Activated CD8-positive, alpha-beta memory T cell treated with anti-CD3 and anti-CD28 coated beads for 24 hours (primary cell): ENCODE data around the gene MADCAM1.

Experiments used
- DNase-seq: peaks from one replicate; pipeline ENCODE4 v3.0.0-alpha.2; 2020

Gene MADCAM1

DNA sequence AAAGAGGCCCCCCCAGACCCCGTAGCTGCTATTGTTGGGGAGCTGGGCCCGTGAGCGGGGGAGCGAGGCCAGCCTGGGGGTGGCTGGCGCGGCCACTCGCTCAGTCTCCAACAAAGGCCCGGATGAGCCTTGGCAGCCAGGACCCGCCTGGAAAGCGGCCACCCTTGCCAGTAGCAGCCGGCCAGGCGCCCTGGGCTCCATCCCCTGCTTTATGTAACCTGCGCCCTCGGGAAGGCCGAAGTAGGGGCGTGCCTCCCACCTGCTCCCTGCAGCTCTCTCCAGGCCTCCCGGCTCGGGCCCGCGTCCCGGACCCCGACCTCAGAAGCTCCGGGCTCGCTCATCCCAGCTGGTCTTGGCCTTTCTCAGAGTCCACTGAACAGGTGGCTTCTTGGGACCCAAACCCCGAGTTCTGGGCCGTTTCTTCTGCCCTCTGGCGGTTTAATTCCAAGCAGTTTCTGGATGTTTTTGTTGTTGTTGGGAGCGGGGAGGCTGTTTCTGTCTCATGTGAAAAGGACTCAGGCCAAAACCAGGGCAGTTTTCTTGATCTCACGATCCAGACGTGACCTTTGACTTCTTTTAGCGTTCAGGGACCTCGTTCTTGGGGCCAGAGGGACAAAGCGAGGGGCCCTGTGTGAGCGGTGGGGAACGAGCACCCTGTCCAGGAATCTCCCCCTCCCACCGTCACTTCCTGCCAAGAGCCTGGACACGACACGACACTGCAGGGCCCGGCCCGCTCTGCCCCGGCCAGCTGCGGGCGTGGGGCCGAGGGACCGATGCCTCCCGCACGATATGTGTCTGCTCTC, 36.5 kb downstream of the MADCAM1 start:
- no peak for DNase-seq

DNA sequence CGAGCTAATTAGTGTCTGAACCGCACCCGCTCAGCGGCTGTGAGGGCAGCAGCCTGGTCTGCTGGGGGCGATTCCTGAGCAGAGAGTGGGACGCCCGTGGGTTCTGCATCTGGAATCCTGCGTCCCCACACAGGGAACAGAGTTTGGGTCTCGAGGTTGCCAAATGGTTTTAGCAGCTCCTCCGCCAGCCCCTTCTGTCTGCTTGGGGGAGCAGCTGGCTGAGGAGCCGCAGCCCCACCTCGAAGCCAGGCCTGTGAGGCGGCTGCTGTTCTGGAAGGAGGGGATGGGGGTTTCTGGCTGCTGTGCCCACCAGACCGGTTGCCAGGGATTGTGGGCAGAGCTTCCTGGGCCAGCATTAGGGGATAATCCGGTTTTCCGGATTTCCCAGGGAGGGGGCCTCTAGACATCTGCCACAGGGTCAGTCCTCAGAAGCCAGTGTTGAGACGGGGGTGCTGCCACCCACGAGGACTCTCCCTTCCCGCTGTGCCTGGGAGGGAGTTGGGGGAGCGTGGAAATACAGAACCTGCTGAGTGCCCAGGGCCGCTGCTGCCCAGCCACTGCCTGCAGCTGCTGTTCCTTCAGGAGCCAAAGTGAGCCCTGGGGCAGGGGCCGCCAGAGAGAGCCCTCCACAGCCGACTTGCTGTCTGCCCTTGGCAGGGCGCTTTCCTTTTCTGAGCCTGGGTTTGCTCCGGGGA, 37.2 kb downstream of the MADCAM1 start:
- DNase-seq = no peak

DNA sequence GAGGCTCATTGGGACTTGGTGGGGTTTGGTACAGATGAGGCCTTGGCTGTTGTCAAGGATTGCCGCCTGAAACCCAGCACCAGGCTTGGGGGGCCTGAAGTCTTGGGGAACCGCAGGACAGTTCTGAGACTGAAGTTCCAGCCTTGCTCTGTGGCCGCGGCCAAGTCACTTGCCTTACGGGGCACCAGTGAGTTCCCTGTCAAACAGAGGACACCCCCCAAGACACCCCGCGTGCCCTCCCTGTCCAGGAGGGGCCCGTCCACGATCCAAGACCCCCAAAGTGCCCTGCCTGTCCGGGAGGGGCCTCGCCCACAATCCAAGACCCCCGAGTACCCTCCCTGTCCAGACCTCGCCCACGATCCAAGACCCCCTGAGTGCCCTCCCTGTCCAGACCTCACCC, 37.8 kb downstream of the MADCAM1 start:
- no peak for DNase-seq

DNA sequence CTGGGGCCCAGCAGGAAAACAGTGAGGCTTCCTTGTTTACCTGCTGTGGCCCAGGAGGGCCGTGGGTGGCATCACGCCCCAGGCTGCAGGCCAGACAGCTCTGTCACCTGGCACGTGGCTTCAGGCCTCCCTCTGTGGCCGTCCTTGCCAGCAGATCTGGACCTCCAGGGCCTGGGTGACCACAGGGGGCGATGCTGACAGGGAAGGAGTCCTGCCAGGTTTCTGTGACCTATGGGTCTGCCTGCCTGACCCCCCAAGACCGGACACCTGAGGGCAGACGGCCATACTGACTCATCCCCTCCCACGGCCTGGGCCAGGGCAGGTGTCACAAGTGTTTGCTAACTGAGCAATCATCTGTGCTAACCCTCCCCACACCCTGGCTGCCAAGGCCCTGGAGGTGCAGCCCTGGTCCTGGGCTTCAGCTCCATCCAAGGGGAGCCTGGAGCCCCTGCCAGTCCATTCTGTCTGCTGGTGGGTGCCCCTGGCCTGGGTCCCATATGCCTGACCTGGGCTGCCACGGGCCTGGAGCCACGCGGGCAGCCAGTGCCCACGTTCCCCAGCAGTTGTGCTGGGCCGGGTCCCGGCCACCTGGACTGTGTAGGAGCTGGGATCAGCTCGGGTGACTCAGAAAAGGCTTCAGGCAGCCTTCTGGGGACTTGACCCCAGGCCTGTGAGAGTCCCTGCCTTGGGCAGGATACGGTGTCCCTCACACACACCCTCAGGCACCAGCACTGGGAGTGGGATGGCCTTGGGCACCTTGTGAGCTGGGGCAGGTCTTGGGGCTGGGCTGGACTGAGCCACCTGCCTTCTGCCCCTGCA, 38.9 kb downstream of the MADCAM1 start:
- no peak for DNase-seq

DNA sequence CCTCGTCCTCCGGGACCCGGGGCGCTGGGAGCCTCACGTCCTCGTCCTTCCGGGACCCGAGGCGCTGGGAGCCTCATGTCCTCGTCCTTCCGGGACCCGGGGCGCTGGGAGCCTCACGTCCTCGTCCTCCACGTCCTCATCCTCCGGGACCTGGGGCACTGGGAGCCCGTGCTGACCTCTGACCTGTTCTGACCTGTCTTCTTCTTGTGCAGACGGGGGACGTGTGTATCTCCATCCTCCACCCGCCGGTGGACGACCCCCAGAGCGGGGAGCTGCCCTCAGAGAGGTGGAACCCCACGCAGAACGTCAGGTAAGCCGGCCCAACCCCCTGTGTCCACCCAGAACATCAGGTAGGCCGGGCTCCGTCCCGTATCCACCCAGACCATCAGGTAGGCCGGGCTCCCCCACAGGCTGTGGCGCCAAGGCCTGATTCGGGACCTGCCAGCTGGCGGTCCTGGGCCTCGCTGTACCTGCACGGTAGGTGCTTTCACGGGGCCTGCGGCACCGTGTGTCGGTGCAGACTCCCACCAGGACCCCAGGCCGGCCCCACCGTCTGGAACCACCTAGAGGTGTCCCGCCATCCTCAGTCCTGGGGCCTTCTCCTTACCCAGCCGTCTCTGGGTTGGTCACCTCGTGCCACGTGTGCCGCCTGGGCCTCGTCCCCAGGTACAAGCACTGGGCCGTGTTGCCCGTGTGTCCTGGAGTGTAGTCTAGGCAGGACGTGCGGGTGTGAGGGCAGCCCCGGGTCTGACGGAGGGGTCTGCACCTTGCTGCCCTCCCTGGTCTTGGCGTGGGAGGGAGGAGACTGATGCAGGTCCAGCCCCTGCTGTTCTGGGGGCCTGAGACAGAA, 40.0 kb downstream of the MADCAM1 start:
- no peak for DNase-seq

DNA sequence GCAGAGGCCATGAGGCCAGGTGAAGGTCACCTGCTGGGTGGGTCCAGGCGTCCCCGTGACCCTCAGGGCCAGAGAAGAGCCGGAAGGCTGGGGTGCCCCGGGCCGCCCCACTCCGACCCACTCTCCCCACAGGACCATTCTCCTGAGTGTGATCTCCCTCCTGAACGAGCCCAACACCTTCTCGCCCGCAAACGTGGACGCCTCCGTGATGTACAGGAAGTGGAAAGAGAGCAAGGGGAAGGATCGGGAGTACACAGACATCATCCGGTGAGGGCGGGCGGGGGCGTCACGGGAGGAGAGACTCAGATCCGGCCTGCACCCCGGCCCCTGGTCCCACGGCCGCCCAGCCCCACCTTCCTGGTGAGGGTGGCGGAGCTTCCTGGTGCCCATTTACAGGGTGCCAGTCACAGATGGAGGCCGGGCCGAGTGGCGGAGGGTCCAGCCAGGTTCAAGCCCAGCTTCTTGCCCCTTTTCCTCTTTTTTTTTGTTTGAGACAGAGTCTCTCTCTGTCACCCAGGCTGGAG, 40.7 kb downstream of the MADCAM1 start:
- no peak for DNase-seq

DNA sequence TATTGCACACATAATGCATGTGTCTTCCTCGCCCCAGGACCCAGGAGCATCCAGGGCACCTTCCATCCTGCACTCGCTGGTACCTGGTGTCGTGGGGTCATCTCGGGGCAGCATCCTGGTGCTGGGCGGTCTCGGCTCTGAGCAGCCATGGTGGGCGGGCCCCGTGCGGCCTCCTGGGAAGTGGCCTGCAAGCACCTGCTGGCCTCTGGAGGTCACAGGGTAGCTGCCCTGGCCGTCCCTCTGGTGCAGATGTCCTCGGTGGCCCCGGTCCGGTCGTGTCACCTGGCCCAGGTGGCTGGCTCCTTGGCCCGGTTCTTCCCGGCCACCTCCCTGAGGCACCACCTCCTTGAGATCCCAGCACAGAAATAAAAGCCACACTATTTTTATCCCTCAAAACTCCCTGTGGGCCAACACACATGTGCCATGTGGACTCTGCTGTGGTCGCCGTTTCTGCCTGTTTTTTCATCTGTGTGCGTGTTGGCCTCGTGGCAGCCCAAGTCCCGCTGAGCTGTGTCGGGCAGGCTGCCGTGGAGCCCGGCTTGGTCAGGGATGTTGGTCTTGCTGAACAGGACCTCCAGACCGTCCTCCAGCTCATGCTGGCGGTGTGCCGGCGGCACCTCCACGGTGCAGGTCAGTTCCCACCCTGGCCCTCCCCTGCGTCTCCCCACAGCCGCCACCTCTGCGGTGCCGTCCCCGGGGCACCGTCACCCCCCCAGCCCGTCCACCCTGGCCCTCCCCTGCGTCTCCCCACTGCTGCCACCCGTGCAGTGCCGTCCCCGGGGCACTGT, 42.5 kb downstream of the MADCAM1 start:
- DNase-seq = no peak

DNA sequence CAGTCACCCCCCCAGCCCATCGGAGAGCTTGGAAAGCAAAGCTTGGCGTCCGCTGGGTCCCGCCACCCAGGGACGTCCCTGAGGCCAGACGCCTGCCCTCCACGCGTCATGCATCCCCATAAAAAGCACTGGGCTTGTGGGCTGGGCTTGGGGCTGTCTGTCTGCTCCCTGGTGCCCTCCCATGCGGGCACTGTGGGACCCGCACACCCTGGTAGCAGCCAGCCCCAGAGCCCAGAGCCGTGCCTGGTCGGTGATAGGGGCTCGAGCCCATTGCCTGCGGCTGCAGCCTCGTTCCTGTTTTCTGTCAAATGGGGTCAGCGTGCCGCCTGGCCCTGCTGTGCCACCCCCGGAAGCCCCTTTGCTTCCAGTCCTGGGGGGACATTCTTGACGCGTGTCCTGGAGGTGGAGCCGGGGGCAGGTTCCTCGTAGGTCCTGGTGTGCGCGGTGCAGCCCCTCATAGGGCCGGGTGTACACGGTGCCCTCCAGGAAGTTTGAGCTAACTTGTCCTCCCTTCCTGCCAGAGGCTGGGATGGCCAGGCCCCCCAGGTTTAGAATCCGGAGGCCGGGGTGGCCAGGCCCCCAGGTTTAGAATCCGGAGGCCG, 43.2 kb downstream of the MADCAM1 start:
- no peak for DNase-seq

DNA sequence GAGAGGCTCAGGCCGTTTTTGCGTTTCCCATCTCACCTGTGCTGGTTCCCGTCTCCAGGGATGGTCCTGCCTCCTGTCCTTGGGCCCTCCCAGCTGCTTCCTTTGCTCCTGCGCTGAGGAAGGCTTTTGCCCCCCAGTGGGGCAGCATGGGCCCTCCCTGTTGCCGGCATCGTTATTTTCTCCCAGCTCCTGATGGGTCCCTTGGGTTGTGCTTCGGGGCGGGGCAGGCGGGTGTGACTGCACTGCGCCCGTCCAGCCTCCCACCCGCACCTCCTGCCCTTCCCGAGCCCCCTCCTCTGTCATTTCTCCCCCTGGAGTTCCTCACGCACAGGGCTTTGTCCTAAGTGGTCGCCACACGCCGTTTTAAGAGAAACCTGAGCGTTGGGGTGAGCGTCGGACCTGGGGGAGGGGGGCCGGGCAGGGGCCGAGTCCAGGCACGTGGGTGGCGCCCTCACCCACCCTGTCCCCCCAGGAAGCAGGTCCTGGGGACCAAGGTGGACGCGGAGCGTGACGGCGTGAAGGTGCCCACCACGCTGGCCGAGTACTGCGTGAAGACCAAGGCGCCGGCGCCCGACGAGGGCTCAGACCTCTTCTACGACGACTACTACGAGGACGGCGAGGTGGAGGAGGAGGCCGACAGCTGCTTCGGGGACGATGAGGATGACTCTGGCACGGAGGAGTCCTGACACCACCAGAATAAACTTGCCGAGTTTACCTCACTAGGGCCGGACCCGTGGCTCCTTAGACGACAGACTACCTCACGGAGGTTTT, 44.8 kb downstream of the MADCAM1 start:
- DNase-seq = no peak

DNA sequence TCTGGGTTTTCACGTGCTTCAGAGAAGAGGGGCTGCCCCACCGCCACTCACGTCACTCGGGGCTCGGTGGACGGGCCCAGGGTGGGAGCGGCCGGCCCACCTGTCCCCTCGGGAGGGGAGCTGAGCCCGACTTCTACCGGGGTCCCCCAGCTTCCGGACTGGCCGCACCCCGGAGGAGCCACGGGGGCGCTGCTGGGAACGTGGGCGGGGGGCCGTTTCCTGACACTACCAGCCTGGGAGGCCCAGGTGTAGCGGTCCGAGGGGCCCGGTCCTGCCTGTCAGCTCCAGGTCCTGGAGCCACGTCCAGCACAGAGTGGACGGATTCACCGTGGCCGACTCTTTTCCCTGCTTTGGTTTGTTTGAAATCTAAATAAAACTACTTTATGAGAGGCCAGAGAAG, 45.4 kb downstream of the MADCAM1 start:
- no peak for DNase-seq

DNA sequence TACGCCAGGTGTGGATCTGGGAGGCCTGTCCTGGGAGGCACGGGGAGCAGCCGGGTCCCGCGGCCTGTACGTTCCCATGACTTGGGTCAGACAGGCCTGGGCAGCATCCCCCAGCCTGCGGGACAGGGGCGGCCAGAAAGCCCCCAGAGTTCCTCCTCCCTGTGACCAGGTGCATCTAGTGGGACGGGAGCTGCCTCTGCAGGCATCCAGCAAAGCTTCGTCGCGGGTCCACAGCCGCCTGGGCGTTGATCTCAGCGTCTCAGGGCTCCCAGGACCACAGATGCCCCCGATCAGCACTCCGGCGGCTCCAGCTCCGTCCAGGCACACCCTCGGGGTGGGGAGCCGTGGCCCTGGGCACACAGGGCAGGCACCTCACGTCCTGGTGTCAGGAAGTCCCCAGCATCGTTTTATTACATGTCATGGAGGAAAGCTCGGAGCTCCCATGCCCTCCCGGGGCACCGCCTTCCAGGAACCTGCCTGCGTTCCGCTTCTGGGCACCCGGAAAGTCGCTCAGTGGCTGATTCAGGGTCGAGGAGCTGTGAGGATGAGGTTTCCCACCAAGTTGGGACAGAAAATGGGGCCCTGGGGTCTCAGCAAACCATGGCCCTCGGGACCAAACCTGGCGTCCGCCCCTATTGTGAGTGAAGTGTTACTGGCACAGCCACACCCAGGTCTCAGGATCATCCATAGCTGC, 46.0 kb downstream of the MADCAM1 start:
- DNase-seq = no peak

DNA sequence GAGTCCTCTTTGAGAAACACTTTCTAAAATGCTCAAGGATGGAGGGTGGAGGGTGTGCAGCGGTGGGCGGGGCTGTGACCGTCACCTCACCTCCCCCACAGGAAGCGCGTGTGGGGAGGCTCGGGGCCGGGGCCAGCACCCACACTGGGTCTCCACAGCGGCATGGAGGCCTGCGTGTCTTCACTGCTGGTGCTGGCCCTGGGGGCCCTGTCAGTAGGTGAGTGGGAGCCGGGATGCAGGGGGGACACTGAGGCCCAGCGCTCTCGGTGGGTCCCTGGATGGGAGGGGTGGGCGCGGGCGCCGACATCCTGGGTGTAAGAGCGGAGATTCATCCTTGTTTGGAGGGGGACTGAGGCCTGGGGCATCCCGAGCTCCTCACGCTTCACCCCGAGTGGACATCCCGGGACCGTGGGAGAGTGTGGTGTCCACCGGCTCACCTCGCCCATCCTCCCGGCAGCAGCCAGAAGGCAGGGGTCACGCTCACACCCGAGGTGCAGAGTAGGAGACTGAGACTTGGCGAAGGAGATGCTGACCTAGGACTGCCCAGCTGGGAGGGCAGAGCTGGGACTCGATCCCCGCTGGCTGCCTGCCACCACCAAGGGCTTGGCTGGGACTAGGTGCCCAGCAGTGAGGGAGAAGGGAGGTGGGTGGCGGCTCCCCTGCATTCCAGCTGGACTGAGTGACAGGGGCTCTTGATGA, 47.8 kb downstream of the MADCAM1 start, which contains the start of gene GZMM:
TSS of gene GZMM (plus strand) at position 144 of the 699 bp plus-strand sequence. CDS start at position 163, 19 bp downstream.
- DNase-seq = peak; percentile 88

DNA sequence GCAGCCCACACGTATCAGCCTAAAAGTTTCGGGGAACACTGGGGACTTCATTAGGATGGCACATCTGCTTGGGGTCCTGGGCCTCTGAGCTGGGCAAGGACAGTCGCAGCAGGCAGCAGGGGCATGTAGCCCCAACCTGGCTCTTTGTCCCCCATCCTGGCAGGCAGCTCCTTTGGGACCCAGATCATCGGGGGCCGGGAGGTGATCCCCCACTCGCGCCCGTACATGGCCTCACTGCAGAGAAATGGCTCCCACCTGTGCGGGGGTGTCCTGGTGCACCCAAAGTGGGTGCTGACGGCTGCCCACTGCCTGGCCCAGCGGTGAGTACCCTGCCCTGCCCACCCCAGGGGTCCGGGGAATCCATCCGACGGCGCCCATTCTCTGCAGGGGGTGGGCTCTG, 50.8 kb downstream of the MADCAM1 start:
- DNase-seq = no peak

DNA sequence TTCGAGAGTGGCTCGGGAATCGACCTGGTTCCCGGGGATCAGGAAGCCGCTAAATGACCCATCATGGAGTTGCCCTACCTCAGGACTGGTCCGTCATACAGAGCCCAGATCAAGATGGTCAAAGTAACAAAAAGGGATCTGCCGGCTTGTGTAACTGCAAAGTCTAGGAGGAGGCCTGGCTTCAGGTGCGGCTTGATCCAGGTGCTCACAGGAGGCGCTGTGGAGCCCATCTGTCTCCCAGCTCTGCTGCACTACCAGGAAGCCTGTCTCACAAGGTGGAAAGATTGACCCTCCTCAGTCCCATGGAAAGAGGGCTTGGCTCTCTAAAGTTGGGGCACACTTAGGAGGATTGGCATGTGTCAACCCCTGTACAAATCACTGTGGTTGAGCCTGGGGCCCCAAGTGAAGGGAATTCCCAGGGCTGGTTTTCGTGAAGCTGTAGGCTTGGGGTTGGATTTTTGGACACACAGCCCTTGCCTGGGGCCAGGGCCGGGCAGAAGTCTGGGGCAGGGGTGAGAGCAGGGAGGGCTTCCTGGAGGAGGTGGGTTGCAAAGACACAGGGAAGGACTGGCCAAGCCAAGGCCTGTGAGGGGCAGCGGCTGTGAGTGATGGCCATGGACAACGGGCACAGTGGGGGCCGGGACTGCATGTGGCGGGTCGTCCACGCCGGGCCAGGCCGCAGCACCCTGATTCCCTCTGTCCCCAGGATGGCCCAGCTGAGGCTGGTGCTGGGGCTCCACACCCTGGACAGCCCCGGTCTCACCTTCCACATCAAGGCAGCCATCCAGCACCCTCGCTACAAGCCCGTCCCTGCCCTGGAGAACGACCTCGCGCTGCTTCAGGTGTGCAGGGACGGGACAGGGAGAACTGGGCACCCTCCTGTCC, 51.8 kb downstream of the MADCAM1 start:
- no peak for DNase-seq

DNA sequence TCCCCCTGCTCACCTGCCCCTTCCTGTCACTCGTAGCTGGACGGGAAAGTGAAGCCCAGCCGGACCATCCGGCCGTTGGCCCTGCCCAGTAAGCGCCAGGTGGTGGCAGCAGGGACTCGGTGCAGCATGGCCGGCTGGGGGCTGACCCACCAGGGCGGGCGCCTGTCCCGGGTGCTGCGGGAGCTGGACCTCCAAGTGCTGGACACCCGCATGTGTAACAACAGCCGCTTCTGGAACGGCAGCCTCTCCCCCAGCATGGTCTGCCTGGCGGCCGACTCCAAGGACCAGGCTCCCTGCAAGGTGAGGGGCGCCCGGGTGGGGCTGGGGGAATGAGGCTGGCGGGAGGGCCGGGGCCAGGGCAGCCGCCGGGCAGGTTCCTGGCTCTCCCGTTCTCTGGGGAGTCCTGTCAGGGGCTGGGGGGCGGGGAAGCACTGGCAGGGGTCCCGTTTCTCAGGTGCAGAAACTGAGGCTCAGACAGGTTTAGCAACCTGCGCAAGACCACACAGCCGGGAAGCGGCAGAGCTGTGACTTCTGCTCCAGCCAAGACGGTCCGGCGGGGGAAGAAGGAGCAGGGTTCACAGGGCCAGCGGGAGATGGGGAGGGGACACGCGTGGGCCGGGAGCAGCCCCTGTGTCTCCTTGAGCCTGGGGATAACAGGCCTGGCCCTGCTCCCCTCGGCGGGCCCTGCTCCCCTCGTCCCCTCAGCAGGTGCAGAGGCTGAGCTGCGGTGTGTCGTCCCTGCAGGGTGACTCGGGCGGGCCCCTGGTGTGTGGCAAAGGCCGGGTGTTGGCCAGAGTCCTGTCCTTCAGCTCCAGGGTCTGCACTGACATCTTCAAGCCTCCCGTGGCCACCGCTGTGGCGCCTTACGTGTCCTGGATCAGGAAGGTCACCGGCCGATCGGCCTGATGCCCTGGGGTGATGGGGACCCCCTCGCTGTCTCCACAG, 52.9 kb downstream of the MADCAM1 start:
- DNase-seq = no peak

DNA sequence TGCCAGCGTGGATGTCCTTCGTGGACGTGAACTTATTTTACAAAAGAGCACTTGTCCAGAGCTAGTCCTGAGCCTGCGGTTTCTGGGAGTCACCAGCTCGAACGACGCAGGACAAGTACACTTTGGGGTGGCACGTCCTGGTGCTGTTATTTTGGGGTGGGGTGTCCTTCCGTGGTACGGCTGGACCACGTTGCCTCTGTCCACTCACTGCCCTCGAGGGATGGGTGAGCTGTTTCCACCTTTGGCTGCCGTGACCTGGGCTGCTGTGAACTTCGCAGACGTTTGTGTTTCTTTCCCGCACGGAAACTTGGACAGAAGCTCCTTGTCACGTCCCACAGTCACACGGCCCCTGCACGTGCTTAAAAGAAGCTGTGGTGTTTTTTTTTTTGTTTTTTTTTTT, 58.5 kb downstream of the MADCAM1 start:
- DNase-seq = no peak
